ENCODE data around the gene PCYT1B. TPM values are rescaled to one million over a fixed set of nuclear protein-coding genes. Genes with fewer than 3 reads are reported as not detected.
A peak's percentile ranks its signal among the peaks of the same experiment; 100 is the strongest.

PCYT1B gene
- total and polyA plus RNA-seq, 2 experiments from 2014 or later: 5.8 to 14.6 TPM

GRCh38 chrX:24526616-24527015 lies 120.5 kb downstream of the PCYT1B start (continued):
- TF ChIP-seq ZNF462 (CRISPR knock-in tag; IDR thresholded peaks at IDR 0.05) (no peak), CREB1 (CRISPR knock-in tag; IDR thresholded peaks at IDR 0.05; ENCODE audit: low read depth) (no peak)

GRCh38 chrX:24525455-24525854 lies 121.7 kb downstream of the PCYT1B start:
- H3K4me2 ChIP-seq: peak overlapping the region; percentile 22; the same call in 1 of the 2 replicates
- no peaks in the 10 kb centered on the region for H3K9me2 ChIP-seq (ENCODE audit: insufficient read depth)
- Mint-ChIP-seq H3K4me1 (peaks cover 45% of the 10 kb centered on the region), H3K27me3 (ENCODE audit: insufficient read depth, low read depth, poor library complexity) (peaks cover 9% of the 10 kb centered on the region), H3K27ac (no peak overlapping the region; the same call in 1 of the 2 replicates), H3K4me3 (no peak overlapping the region; the same call in 2 of the 3 replicates), H3K9me3 (no peaks in the 10 kb centered on the region), H3K36me3 (ENCODE audit: low read depth) (peaks cover 12% of the 10 kb centered on the region; the same call in 2 of the 3 replicates)
- no peak overlapping the region for H3K4me3 ChIP-seq
- no peak overlapping the region for H2AFZ ChIP-seq
- no peaks in the 10 kb centered on the region for H3F3A ChIP-seq (replicated peaks; ENCODE audit: low read depth)
- ATAC-seq (no peak), DNase-seq (ENCODE audit: low spot score) (no peak)
- peaks cover 40% of the 10 kb centered on the region for H3K4me1 ChIP-seq (ENCODE audit: insufficient read depth)
- no peaks in the 10 kb centered on the region for H3K36me3 ChIP-seq (ENCODE audit: insufficient read depth)
- no peaks in the 10 kb centered on the region for H3K79me2 ChIP-seq (replicated peaks; ENCODE audit: insufficient read depth)
- H3K27ac ChIP-seq (ENCODE audit: low read depth): peak overlapping the region; percentile 77; the same call in 1 of the 2 replicates
- no peaks in the 10 kb centered on the region for H3K27me3 ChIP-seq (ENCODE audit: insufficient read depth)
- H4K20me1 ChIP-seq (replicated peaks; ENCODE audit: insufficient read depth): no peaks in the 10 kb centered on the region
- TF ChIP-seq ZNF331 (CRISPR knock-in tag; IDR thresholded peaks at IDR 0.05; ENCODE audit: low read depth) (no peak), ZNF462 (CRISPR knock-in tag; IDR thresholded peaks at IDR 0.05) (no peak), CTCF (conservative IDR thresholded peaks at IDR 0.05; ENCODE audit: low read depth in 2 of 2) (no peak), STAT1 (IDR thresholded peaks at IDR 0.05; ENCODE audit: unreplicated experiment) (no peak), JUNB (IDR thresholded peaks at IDR 0.05; ENCODE audit: unreplicated experiment) (no peak), NANOG (IDR thresholded peaks at IDR 0.05; ENCODE audit: borderline replicate concordance) (no peak), EZH2phosphoT487 (IDR thresholded peaks at IDR 0.05; ENCODE audit: unreplicated experiment) (no peak), CREB1 (CRISPR knock-in tag; IDR thresholded peaks at IDR 0.05; ENCODE audit: low read depth) (no peak)

All from GM23338 (cell line).